Thyroid gland (tissue), 4 donors: ENCODE data around the gene LDB3. TPM values are rescaled to one million over a fixed set of nuclear protein-coding genes. Genes with fewer than 3 reads are reported as not detected.

Experiments
- DNase-seq, 2 donors: peaks; one replicate each; pipeline ENCODE4 v3.0.0-alpha.2; 2019
- H3K27ac ChIP-seq, 3 donors: fragments of 200-600 bp; sonication (generic); 1 replicate in 2 of 3; 2 replicates in 1 of 3; pipeline ENCODE4 v1.5.1; 2016 to 2019; ENCODE audit warnings: mild to moderate bottlenecking in 1 of 3, moderate library complexity in 1 of 3
- H3K27me3 ChIP-seq: fragments of 200-600 bp; sonication (generic); one replicate; pipeline ENCODE4 v1.5.1; 2019
- H3K36me3 ChIP-seq, 2 donors: fragments of 200-600 bp; sonication (generic); one replicate each; pipeline ENCODE4 v1.5.1; 2016 to 2019
- H3K4me1 ChIP-seq, 2 donors: fragments of 200-600 bp; sonication (generic); one replicate each; pipeline ENCODE4 v1.5.1; 2017 to 2019
- H3K4me3 ChIP-seq, 3 donors: fragments of 200-600 bp; sonication (generic); replicated peaks in 1 of 3; 1 replicate in 2 of 3; 2 replicates in 1 of 3; pipeline ENCODE4 v1.5.1; 2016; ENCODE audit warnings: mild to moderate bottlenecking in 1 of 3
- H3K9me3 ChIP-seq: fragments of 200-600 bp; sonication (generic); one replicate; pipeline ENCODE4 v1.5.1; 2017
- CTCF ChIP-seq, 6 experiments: fragments of 200-600 bp in 3 of 6; fragments of 450-650 bp in 3 of 6; sonication (generic) in 3 of 6; IDR thresholded peaks; one replicate each; pipeline ENCODE4 v1.5.1; 2016 to 2019; ENCODE audit warnings: antibody characterized with exemption in 6 of 6, mild to moderate bottlenecking in 2 of 6, inconsistent platforms in 1 of 6, moderate library complexity in 1 of 6
- POLR2A ChIP-seq, 2 donors: fragments of 450-650 bp; IDR thresholded peaks; one replicate each; pipeline ENCODE4 v1.6.1; 2017; ENCODE audit warnings: antibody characterized with exemption in 2 of 2, mild to moderate bottlenecking in 2 of 2, moderate library complexity in 1 of 2
- WGBS, 2 donors: methylation state at CpG; one replicate each; pipeline ENCODE4 v1.1.5; 2017; 5-methylcytosine and 5-hydroxymethylcytosine counted together
- intact Hi-C: fragments of 100-400 bp; cut with DNase I; formaldehyde crosslinking; loops from one replicate; pipeline ENCODE4 v1.15.1; 2023
- total RNA-seq, 4 donors: library from RNA; depleted of rRNA; stranded (reverse); fragments of >200 nt; gene quantifications; one replicate each; pipeline ENCODE4 v1.2.3, GENCODE V29; 2016

LDB3 gene
- total RNA-seq, 4 donors from 2014 or later = 1.5 to 5.5 (median 1.9) TPM

- Histone ChIP-seq H3K27ac (no peak overlapping the region), H3K4me1 (peaks cover 0 to 9% of the 10 kb centered on the region in 2 donors)
- TF ChIP-seq CTCF (IDR thresholded peaks at IDR 0.05) (no peak), POLR2A (IDR thresholded peaks at IDR 0.05) (no peak)
Measured at GRCh38 chr10:86647773-86648703, 20.3 kb upstream of the LDB3 start.

GRCh38 chr10:86648704-86649427 lies 19.4 kb upstream of the LDB3 start:
- Histone ChIP-seq H3K36me3 (no peaks in the 10 kb centered on the region), H3K4me3 (no peak overlapping the region), H3K27me3 (no peaks in the 10 kb centered on the region), H3K27ac (no peak overlapping the region), H3K4me1 (peaks cover 0 to 9% of the 10 kb centered on the region in 2 donors), H3K9me3 (no peaks in the 10 kb centered on the region)
- intact Hi-C loops = no loop called here
- 0 to 34% methylated on average over 2 to 9 of the region's 9 CpGs for WGBS, 2 donors
- TF ChIP-seq POLR2A (IDR thresholded peaks at IDR 0.05) (no peak), CTCF (IDR thresholded peaks at IDR 0.05) (no peak)
- peak; percentile 23 to 41 for DNase-seq

More at GRCh38 chr10:86647773-86648703, 20.3 kb upstream of the LDB3 start:
- DNase-seq = no peak
- Histone ChIP-seq H3K36me3 (no peaks in the 10 kb centered on the region), H3K4me3 (no peak overlapping the region), H3K9me3 (no peaks in the 10 kb centered on the region), H3K27me3 (no peaks in the 10 kb centered on the region)
- intact Hi-C loops = no loop called here
- WGBS, 2 donors = 87 to 90% methylated on average over 11 to 12 of the region's 13 CpGs

- H3K27ac ChIP-seq = no peak overlapping the region
Measured at GRCh38 chr10:86649471-86650150, 18.7 kb upstream of the LDB3 start.

GRCh38 chr10:86650151-86650550 lies 18.2 kb upstream of the LDB3 start:
- Histone ChIP-seq H3K36me3 (no peaks in the 10 kb centered on the region), H3K4me3 (no peak overlapping the region), H3K27me3 (no peaks in the 10 kb centered on the region), H3K27ac (no peak overlapping the region), H3K4me1 (peaks cover 0 to 9% of the 10 kb centered on the region in 2 donors), H3K9me3 (no peaks in the 10 kb centered on the region)
- intact Hi-C loops = no loop called here
- TF ChIP-seq CTCF (IDR thresholded peaks at IDR 0.05) (no peak), POLR2A (IDR thresholded peaks at IDR 0.05) (no peak)
- 91% methylated on average over 8 of the region's 8 CpGs for WGBS, 2 donors
- no peak for DNase-seq

More at GRCh38 chr10:86649471-86650150, 18.7 kb upstream of the LDB3 start:
- peaks cover 0 to 9% of the 10 kb centered on the region in 2 donors for H3K4me1 ChIP-seq
- no peak for DNase-seq
- intact Hi-C loops = no loop called here
- TF ChIP-seq CTCF (IDR thresholded peaks at IDR 0.05) (no peak), POLR2A (IDR thresholded peaks at IDR 0.05) (no peak)
- H3K27me3 ChIP-seq = no peaks in the 10 kb centered on the region
- 75 to 76% methylated on average over 14 to 17 of the region's 17 CpGs for WGBS, 2 donors
- no peak overlapping the region for H3K4me3 ChIP-seq
- no peaks in the 10 kb centered on the region for H3K36me3 ChIP-seq
- H3K9me3 ChIP-seq = no peaks in the 10 kb centered on the region
